Esophagus muscularis mucosa (tissue), 3 donors: ENCODE data around the gene PLPP6.

Source experiments
- CTCF ChIP-seq, 3 experiments: fragments of 200-600 bp in 2 of 3; fragments of 450-650 bp in 1 of 3; sonication (generic) in 2 of 3; IDR thresholded peaks; one replicate each; pipeline ENCODE4 v1.5.1; 2017 to 2019; ENCODE audit warnings: antibody characterized with exemption in 3 of 3, mild to moderate bottlenecking in 2 of 3, moderate library complexity in 1 of 3
- POLR2A ChIP-seq: fragments of 450-650 bp; IDR thresholded peaks from one replicate; pipeline ENCODE4 v1.6.1; 2017; ENCODE audit warnings: antibody characterized with exemption, moderate library complexity, mild to moderate bottlenecking, low read depth
- POLR2AphosphoS5 ChIP-seq, 2 donors: sonication (generic); formaldehyde crosslinking; IDR thresholded peaks; one replicate each; pipeline ENCODE4 v1.6.1; 2017; ENCODE audit warnings: antibody characterized with exemption in 2 of 2

GRCh38 chr9:4639420-4639819, 22.7 kb upstream of the PLPP6 start:
- TF ChIP-seq CTCF (IDR thresholded peaks at IDR 0.05) (no peak), POLR2AphosphoS5 (IDR thresholded peaks at IDR 0.05) (no peak), POLR2A (no peak)
